DND-41 (cell line): ENCODE data around the gene MAOB.

Experiments
- ATAC-seq: fragments of 200-7000 bp; cut with Tn5 transposase; 3 replicates; pipeline ENCODE4 v1.9.1; 2021; ENCODE audit warnings: low read depth; ENCODE audit not compliant: insufficient read depth
- DNase-seq: peaks from one replicate; pipeline ENCODE4 v3.0.0-alpha.2; 2020
- H2AFZ ChIP-seq: 2 replicates; pipeline ENCODE4 v1.6.0; 2012; ENCODE audit warnings: low read depth, low read length
- H3K27ac ChIP-seq: 2 replicates; pipeline ENCODE4 v1.5.1; 2012; ENCODE audit warnings: low read length, inconsistent platforms
- H3K27me3 ChIP-seq: fragments of 200-600 bp; sonication (generic); 2 replicates; pipeline ENCODE4 v1.6.0; 2012; ENCODE audit warnings: low read length, mild to moderate bottlenecking, inconsistent platforms; ENCODE audit not compliant: insufficient read depth, poor library complexity
- H3K36me3 ChIP-seq: 2 replicates; pipeline ENCODE4 v1.5.1; 2012; ENCODE audit warnings: low read length, inconsistent platforms; ENCODE audit not compliant: insufficient read depth
- H3K4me1 ChIP-seq: 2 replicates; pipeline ENCODE4 v1.5.1; 2012; ENCODE audit warnings: mild to moderate bottlenecking, low read length; ENCODE audit not compliant: insufficient read depth
- H3K4me2 ChIP-seq: 2 replicates; pipeline ENCODE4 v1.6.0; 2012; ENCODE audit warnings: mild to moderate bottlenecking, moderate library complexity, low read length, inconsistent platforms; ENCODE audit not compliant: insufficient read depth
- H3K4me3 ChIP-seq, 2 experiments: fragments of 200-600 bp in 1 of 2; shearing (Covaris generic) in 1 of 2; 2 replicates each; pipeline ENCODE4 v1.5.1; 2012 to 2016; ENCODE audit warnings: inconsistent platforms in 2 of 2, low read length in 2 of 2, mild to moderate bottlenecking in 2 of 2, low read depth in 1 of 2, moderate library complexity in 1 of 2
- H3K79me2 ChIP-seq: 2 replicates; pipeline ENCODE4 v1.6.0; 2012; ENCODE audit warnings: low read length, inconsistent platforms; ENCODE audit not compliant: insufficient read depth
- H3K9ac ChIP-seq: 2 replicates; pipeline ENCODE4 v1.6.0; 2012; ENCODE audit warnings: low read depth, mild to moderate bottlenecking, inconsistent platforms, low read length, moderate library complexity
- H3K9me3 ChIP-seq: 2 replicates; pipeline ENCODE4 v1.5.1; 2012; ENCODE audit warnings: low read length, moderate library complexity, mild to moderate bottlenecking, inconsistent platforms; ENCODE audit not compliant: insufficient read depth, severe bottlenecking
- H4K20me1 ChIP-seq: 2 replicates; pipeline ENCODE4 v1.6.0; 2012; ENCODE audit warnings: low read length; ENCODE audit not compliant: insufficient read depth
- CTCF ChIP-seq: IDR thresholded peaks from 2 replicates; pipeline ENCODE4 v1.5.1; 2012; ENCODE audit warnings: borderline replicate concordance, low read length, moderate library complexity, mild to moderate bottlenecking; ENCODE audit not compliant: poor library complexity, severe bottlenecking; ENCODE audit errors: extremely low read depth
- EZH2 ChIP-seq: IDR thresholded peaks from 3 replicates; pipeline ENCODE4 v1.6.1; 2012; ENCODE audit warnings: borderline replicate concordance, low read depth, mild to moderate bottlenecking, moderate library complexity, low read length, inconsistent platforms; ENCODE audit not compliant: severe bottlenecking

The MAOB gene

GRCh38 chrX:43805579-43805978 is 76.7 kb downstream of the MAOB start:
- no peaks in the 10 kb centered on the region for H3K79me2 ChIP-seq
- H3K4me3 ChIP-seq, result no peak overlapping the region
- no peaks in the 10 kb centered on the region for H3K9me3 ChIP-seq
- H3K9ac ChIP-seq, result no peak overlapping the region
- H3K27ac ChIP-seq, result no peak overlapping the region
- H4K20me1 ChIP-seq, result no peaks in the 10 kb centered on the region
- H3K36me3 ChIP-seq, result no peaks in the 10 kb centered on the region
- ATAC-seq, result no peak
- no peak for DNase-seq
- TF ChIP-seq CTCF (no peak), EZH2 (no peak)
- no peak overlapping the region for H3K4me2 ChIP-seq
- H3K27me3 ChIP-seq, result no peaks in the 10 kb centered on the region
- H2AFZ ChIP-seq, result no peak overlapping the region
- H3K4me1 ChIP-seq, result no peaks in the 10 kb centered on the region

GRCh38 chrX:43804021-43804420 is 78.2 kb downstream of the MAOB start:
- no peak for TF ChIP-seq CTCF
- H3K4me3 ChIP-seq, result no peak overlapping the region
- no peak overlapping the region for H3K4me2 ChIP-seq
- no peaks in the 10 kb centered on the region for H3K79me2 ChIP-seq
- H3K9me3 ChIP-seq, result no peaks in the 10 kb centered on the region
- DNase-seq (no peak), ATAC-seq (no peak)
- H4K20me1 ChIP-seq, result no peaks in the 10 kb centered on the region
- no peaks in the 10 kb centered on the region for H3K36me3 ChIP-seq
- no peak overlapping the region for H2AFZ ChIP-seq
- no peaks in the 10 kb centered on the region for H3K4me1 ChIP-seq
- no peak overlapping the region for H3K9ac ChIP-seq
- no peak overlapping the region for H3K27ac ChIP-seq
- no peaks in the 10 kb centered on the region for H3K27me3 ChIP-seq

- Histone ChIP-seq H3K27ac (no peak overlapping the region), H2AFZ (no peak overlapping the region), H3K4me3 (no peak overlapping the region), H3K9me3 (no peaks in the 10 kb centered on the region), H4K20me1 (no peaks in the 10 kb centered on the region), H3K4me2 (no peak overlapping the region), H3K4me1 (no peaks in the 10 kb centered on the region), H3K9ac (no peak overlapping the region), H3K27me3 (no peaks in the 10 kb centered on the region), H3K36me3 (no peaks in the 10 kb centered on the region), H3K79me2 (no peaks in the 10 kb centered on the region)
- no peak for TF ChIP-seq CTCF
- no peak for TF ChIP-seq EZH2
- no peak for DNase-seq
- ATAC-seq, result no peak
Measured at GRCh38 chrX:43785930-43786591, 96.2 kb downstream of the MAOB start.

GRCh38 chrX:43758044-43758443 is 124.2 kb downstream of the MAOB start:
- TF ChIP-seq CTCF (no peak), EZH2 (no peak)
- Histone ChIP-seq H3K36me3 (no peaks in the 10 kb centered on the region), H4K20me1 (no peaks in the 10 kb centered on the region), H3K9me3 (no peaks in the 10 kb centered on the region), H3K27me3 (no peaks in the 10 kb centered on the region), H3K4me1 (no peaks in the 10 kb centered on the region), H3K79me2 (no peaks in the 10 kb centered on the region), H3K9ac (no peak overlapping the region), H3K27ac (no peak overlapping the region), H2AFZ (no peak overlapping the region), H3K4me3 (no peak overlapping the region), H3K4me2 (no peak overlapping the region)
- no peak for ATAC-seq
- DNase-seq, result no peak
